H1 (cell line): ENCODE measurements around the gene GPC1. TPM values are rescaled to one million over a fixed set of nuclear protein-coding genes. Genes with fewer than 3 reads are reported as not detected.

Experiments used
- CTCF ChIA-PET: fragments of 300-600 bp; sonication (Branson Sonifier 250); formaldehyde crosslinking; loops from one replicate; lab custom pipeline; 2021; ENCODE audit not compliant: partially characterized antibody; lab: Charles Lee
- POLR2A ChIA-PET: fragments of 300-600 bp; sonication (Branson Sonifier 250); formaldehyde crosslinking; loops from one replicate; lab custom pipeline; 2021; ENCODE audit warnings: inconsistent platforms; ENCODE audit not compliant: partially characterized antibody; lab: Charles Lee
- DNase-seq, 2 experiments: peaks; one replicate each; pipeline versions ENCODE4 v3.0.0 to v3.0.0-alpha.2; 2010 to 2022; ENCODE audit warnings: low spot score in 2 of 2, low read depth in 1 of 2, mixed read lengths in 1 of 2
- FAIRE-seq: peaks from 2 replicates; lab custom pipeline; 2011; peaks lifted over from hg19 to GRCh38; lab: Jason Lieb, UNC
- H2AFZ ChIP-seq: 2 replicates; pipeline ENCODE4 v1.8.1; 2012; ENCODE audit warnings: low read length, inconsistent platforms
- H2AK5ac ChIP-seq: 2 replicates; pipeline ENCODE4 v1.6.1; 2013; ENCODE audit warnings: low read depth, low read length
- H2BK120ac ChIP-seq: replicated peaks from 2 replicates; pipeline ENCODE3; 2013; ENCODE audit warnings: low read depth, low read length, inconsistent platforms
- H2BK12ac ChIP-seq: 2 replicates; pipeline ENCODE4 v1.6.1; 2013; ENCODE audit warnings: low read depth, low read length
- H2BK15ac ChIP-seq: 2 replicates; pipeline ENCODE4 v1.6.1; 2013; ENCODE audit warnings: low read length
- H2BK20ac ChIP-seq: 2 replicates; pipeline ENCODE4 v1.6.1; 2013; ENCODE audit warnings: low read length
- H2BK5ac ChIP-seq: 2 replicates; pipeline ENCODE4 v1.6.1; 2013; ENCODE audit warnings: low read depth, low read length
- H3K14ac ChIP-seq: 2 replicates; pipeline ENCODE4 v1.6.1; 2013; ENCODE audit warnings: inconsistent platforms; ENCODE audit not compliant: insufficient read length
- H3K18ac ChIP-seq: 2 replicates; pipeline ENCODE4 v1.6.1; 2013; ENCODE audit warnings: low read length; ENCODE audit errors: extremely low read depth
- H3K23ac ChIP-seq: 2 replicates; pipeline ENCODE4 v1.6.1; 2013; ENCODE audit warnings: inconsistent platforms; ENCODE audit not compliant: insufficient read length
- H3K23me2 ChIP-seq: 2 replicates; pipeline ENCODE4 v1.6.1; 2013; ENCODE audit warnings: low read depth, low read length
- H3K27ac ChIP-seq: 2 replicates; pipeline ENCODE4 v1.6.1; 2011; ENCODE audit warnings: low read depth, low read length, inconsistent platforms
- H3K27me3 ChIP-seq, 4 experiments: replicated peaks in 1 of 4; 1 replicate in 1 of 4; 2 replicates in 3 of 4; pipeline versions ENCODE4 v1.6.1 to v1.8.1; 2011 to 2013; ENCODE audit warnings: low read length in 3 of 4, mild to moderate bottlenecking in 3 of 4, inconsistent platforms in 2 of 4, mixed read lengths in 2 of 4, moderate library complexity in 1 of 4; ENCODE audit not compliant: control insufficient read depth in 3 of 4, insufficient read depth in 3 of 4; ENCODE audit errors: extremely low read depth in 1 of 4
- H3K36me3 ChIP-seq, 4 experiments: 2 replicates each; pipeline versions ENCODE4 v1.6.1 to v1.8.1; 2011 to 2013; ENCODE audit warnings: mild to moderate bottlenecking in 4 of 4, low read length in 3 of 4, moderate library complexity in 2 of 4, control low read depth in 1 of 4, inconsistent platforms in 1 of 4; ENCODE audit not compliant: insufficient read depth in 4 of 4, control insufficient read depth in 2 of 4
- H3K4ac ChIP-seq: replicated peaks from 2 replicates; pipeline ENCODE3; 2013; ENCODE audit warnings: low read length, low read depth, mixed read lengths, inconsistent platforms; ENCODE audit not compliant: insufficient read length
- H3K4me1 ChIP-seq, 4 experiments: replicated peaks in 1 of 4; 1 replicate in 1 of 4; 2 replicates in 3 of 4; pipeline versions ENCODE4 v1.6.1 to v1.8.1; 2011 to 2013; ENCODE audit warnings: low read length in 3 of 4, inconsistent platforms in 2 of 4, mixed read lengths in 1 of 4; ENCODE audit not compliant: insufficient read depth in 4 of 4, control insufficient read depth in 3 of 4
- H3K4me2 ChIP-seq, 2 experiments: 2 replicates each; pipeline versions ENCODE4 v1.6.1 to v1.8.1; 2011 to 2013; ENCODE audit warnings: low read depth in 2 of 2, low read length in 2 of 2, control low read depth in 1 of 2, inconsistent platforms in 1 of 2, mild to moderate bottlenecking in 1 of 2; ENCODE audit not compliant: insufficient read depth in 1 of 2
- H3K4me3 ChIP-seq, 4 experiments: fragments of 200-600, 300-600 bp in 1 of 4; sonication (generic), shearing (Covaris generic), sonication (Bioruptor Twin) in 1 of 4; 2 replicates each; pipeline versions ENCODE4 v1.5.1 to v1.8.1; 2011 to 2016; ENCODE audit warnings: low read length in 4 of 4, low read depth in 3 of 4, control low read depth in 2 of 4, inconsistent platforms in 2 of 4, mild to moderate bottlenecking in 2 of 4, mixed read lengths in 1 of 4, moderate library complexity in 1 of 4; ENCODE audit not compliant: insufficient read depth in 2 of 4; ENCODE audit errors: extremely low read depth in 1 of 4
- H3K56ac ChIP-seq: replicated peaks from 2 replicates; pipeline ENCODE3; 2013; ENCODE audit warnings: low read depth, mild to moderate bottlenecking, mixed read lengths, low read length, inconsistent platforms; ENCODE audit not compliant: insufficient read length
- H3K79me1 ChIP-seq: 2 replicates; pipeline ENCODE4 v1.6.1; 2013; ENCODE audit warnings: low read depth, low read length, control low read depth
- H3K79me2 ChIP-seq, 2 experiments: 2 replicates each; pipeline versions ENCODE4 v1.6.1 to v1.8.1; 2012 to 2013; ENCODE audit warnings: low read length in 2 of 2, mild to moderate bottlenecking in 2 of 2, inconsistent platforms in 1 of 2; ENCODE audit not compliant: insufficient read depth in 2 of 2, control insufficient read depth in 1 of 2
- H3K9ac ChIP-seq, 4 experiments: replicated peaks in 1 of 4; 1 replicate in 1 of 4; 2 replicates in 3 of 4; pipeline versions ENCODE4 v1.6.1 to v1.8.1; 2011 to 2013; ENCODE audit warnings: low read depth in 3 of 4, low read length in 3 of 4, control low read depth in 2 of 4, mild to moderate bottlenecking in 2 of 4, moderate library complexity in 2 of 4, inconsistent platforms in 1 of 4; ENCODE audit errors: extremely low read depth in 1 of 4
- H3K9me3 ChIP-seq, 2 experiments: 2 replicates each; pipeline versions ENCODE4 v1.6.1 to v1.8.1; 2012 to 2013; ENCODE audit warnings: mild to moderate bottlenecking in 2 of 2, moderate library complexity in 2 of 2, control low read depth in 1 of 2, inconsistent platforms in 1 of 2, low read depth in 1 of 2, low read length in 1 of 2, mixed read lengths in 1 of 2; ENCODE audit not compliant: insufficient read depth in 2 of 2
- H4K20me1 ChIP-seq, 2 experiments: replicated peaks in 1 of 2; 2 replicates each; pipeline versions ENCODE3 to v1.8.1; 2011 to 2013; ENCODE audit warnings: inconsistent platforms in 2 of 2, low read length in 2 of 2, mild to moderate bottlenecking in 1 of 2; ENCODE audit not compliant: insufficient read depth in 2 of 2, control insufficient read depth in 1 of 2
- H4K5ac ChIP-seq: 2 replicates; pipeline ENCODE4 v1.6.1; 2013; ENCODE audit warnings: low read length, low read depth, mixed read lengths, inconsistent platforms; ENCODE audit not compliant: insufficient read length
- H4K8ac ChIP-seq: 2 replicates; pipeline ENCODE4 v1.8.0; 2013; ENCODE audit warnings: mild to moderate bottlenecking, moderate library complexity, low read length, inconsistent platforms; ENCODE audit not compliant: insufficient read depth; ENCODE audit errors: extremely low read depth
- H4K91ac ChIP-seq: replicated peaks from 2 replicates; pipeline ENCODE3; 2013; ENCODE audit warnings: low read length, mixed read lengths, inconsistent platforms; ENCODE audit not compliant: insufficient read length
- BCL11A ChIP-seq, 2 experiments: IDR thresholded peaks; one replicate each; pipeline ENCODE4 v1.6.1; 2011; ENCODE audit warnings: low read depth in 2 of 2, low read length in 2 of 2, mild to moderate bottlenecking in 2 of 2
- CTCF ChIP-seq, 3 experiments: IDR thresholded peaks; 1 replicate in 2 of 3; 2 replicates in 1 of 3; pipeline versions ENCODE4 v1.5.1 to v1.6.1; 2011; ENCODE audit warnings: low read length in 3 of 3, mild to moderate bottlenecking in 3 of 3, inconsistent platforms in 2 of 3, low read depth in 1 of 3, moderate library complexity in 1 of 3; ENCODE audit not compliant: insufficient read depth in 1 of 3; ENCODE audit errors: control extremely low read depth in 1 of 3
- JUN ChIP-seq: IDR thresholded peaks from 2 replicates; pipeline ENCODE4 v1.6.1; 2011; ENCODE audit warnings: low read depth, mild to moderate bottlenecking, improper control_type of control experiment, low read length
- KDM5A ChIP-seq: fragments of 200-600 bp; IDR thresholded peaks from 2 replicates; pipeline ENCODE4 v1.7.1; 2012; ENCODE audit warnings: mild to moderate bottlenecking, low read length, inconsistent platforms, mixed read lengths
- NRF1 ChIP-seq: IDR thresholded peaks from 2 replicates; pipeline ENCODE4 v1.6.1; 2011; ENCODE audit warnings: mild to moderate bottlenecking, low read depth, low read length, improper control_type of control experiment
- RAD21 ChIP-seq, 2 experiments: IDR thresholded peaks in 1 of 2; conservative IDR thresholded peaks in 1 of 2; 2 replicates each; pipeline ENCODE4 v1.6.1; 2011; ENCODE audit warnings: low read depth in 2 of 2, low read length in 2 of 2, improper control_type of control experiment in 1 of 2, inconsistent platforms in 1 of 2, mild to moderate bottlenecking in 1 of 2, moderate library complexity in 1 of 2
- WGBS, 2 experiments: shearing (Covaris generic) in 1 of 2; methylation state at CpG; one replicate each; pipeline versions ENCODE4 v1.1.6 to v1.1.7; 2013 to 2015; ENCODE audit warnings: low lambda C conversion rate in 2 of 2, mixed read lengths in 2 of 2, inconsistent platforms in 1 of 2, low coverage in 1 of 2, missing lambda C conversion rate in 1 of 2; ENCODE audit not compliant: insufficient replicate concordance in 2 of 2, insufficient coverage in 1 of 2, insufficient read length in 1 of 2; ENCODE audit errors: extremely low coverage in 1 of 2, missing lambda C conversion rate in 1 of 2; 5-methylcytosine and 5-hydroxymethylcytosine counted together
- polyA plus RNA-seq, 7 experiments: library from polyadenylated mRNA; depleted of rRNA in 3 of 7; stranded (reverse) in 5 of 7; unstranded in 2 of 7; fragments of >200 nt in 5 of 7; fragments of 200-250 nt in 2 of 7; gene quantifications; 1 replicate in 5 of 7; 2 replicates in 1 of 7; 4 replicates in 1 of 7; pipeline versions ENCODE4 v1.2.1 to v1.2.3, GENCODE V29; 2011 to 2013; ENCODE audit warnings: missing spikeins in 2 of 7, mixed read lengths in 2 of 7
- total RNA-seq: library from RNA; stranded (reverse); fragmentation: NEBNext Ultra II Directional; extraction: Animal tissue kit (Norgen Biotek cat#: 25700); gene quantifications from 2 replicates; pipeline ENCODE4 v1.2.1, GENCODE V29; 2021

GPC1 gene
- total and polyA plus RNA-seq, 2 of the 8 experiments (the other 6 are each of a cell fraction or from before 2014, with no cell fraction given): 21.9 to 28.3 TPM

GRCh38 chr2:240429872-240430491 is 5.5 kb upstream of the GPC1 start:
- Histone ChIP-seq H3K36me3 (no peaks in the 10 kb centered on the region), H3K4me1 (peaks cover 0 to 12% (median 0%) of the 10 kb centered on the region in 4 experiments; a peak in 3 of 7 replicates), H2BK5ac (no peak overlapping the region), H4K8ac (no peak overlapping the region), H4K20me1 (no peaks in the 10 kb centered on the region), H2BK12ac (no peak overlapping the region), H4K5ac (no peak overlapping the region), H3K56ac (no peak overlapping the region), H3K14ac (no peak overlapping the region), H2AK5ac (no peak overlapping the region), H3K23ac (no peak overlapping the region), H2BK15ac (no peak overlapping the region), H3K18ac (no peak overlapping the region), H3K4me3 (no peak overlapping the region), H3K79me1 (no peaks in the 10 kb centered on the region), H3K27me3 (peaks cover 0 to 23% (median 8%) of the 10 kb centered on the region in 4 experiments; a peak in 3 of 7 replicates), H3K9me3 (peaks cover 3 to 10% of the 10 kb centered on the region in 2 experiments; a peak in 2 of 4 replicates), H2BK20ac (no peak overlapping the region), H3K27ac (no peak overlapping the region), H4K91ac (no peak overlapping the region), H3K4ac (no peak overlapping the region), H3K79me2 (no peaks in the 10 kb centered on the region), H3K9ac (no peak overlapping the region), H2BK120ac (no peak overlapping the region), H3K4me2 (no peak overlapping the region), H2AFZ (no peak overlapping the region), H3K23me2 (peaks cover 5% of the 10 kb centered on the region; the same call in 1 of the 2 replicates)
- TF ChIP-seq NRF1 (no peak), BCL11A (IDR thresholded peaks at IDR 0.05; ENCODE audit: low read depth in 2 of 2, low read length in 2 of 2) (no peak), CTCF (IDR thresholded peaks at IDR 0.05; ENCODE audit: control extremely low read depth in 1 of 3, insufficient read depth in 1 of 3, low read depth in 1 of 3, low read length in 3 of 3) (0 out of 4 replicates have a peak, but pooled peaks of 1 of the 3 experiments have one; percentile 8), RAD21 (IDR thresholded peaks at IDR 0.05 in 1 of 2, conservative IDR thresholded peaks at IDR 0.05 in 1 of 2; ENCODE audit: low read depth in 2 of 2, low read length in 2 of 2) (peak in 1 of 2 experiments; percentile 16; a peak in 1 of 4 replicates), JUN (no peak), KDM5A (no peak)
- 87% methylated on average over 8 of the region's 14 CpGs; no CpG with 5 or more reads in 1 of the 2 experiments for WGBS, 2 experiments
- POLR2A ChIA-PET: no interaction called here
- peak in 1 of 2 experiments; percentile 30 for DNase-seq
- CTCF ChIA-PET: no interaction called here
- FAIRE-seq: no peak
